ENCODE measurements around the gene MSI2.

Gene MSI2

GRCh38 chr17:57665696-57666095, 409.4 kb downstream of the MSI2 start:
- DNase-seq (ENCODE audit: low read depth) = no peak

DNA sequence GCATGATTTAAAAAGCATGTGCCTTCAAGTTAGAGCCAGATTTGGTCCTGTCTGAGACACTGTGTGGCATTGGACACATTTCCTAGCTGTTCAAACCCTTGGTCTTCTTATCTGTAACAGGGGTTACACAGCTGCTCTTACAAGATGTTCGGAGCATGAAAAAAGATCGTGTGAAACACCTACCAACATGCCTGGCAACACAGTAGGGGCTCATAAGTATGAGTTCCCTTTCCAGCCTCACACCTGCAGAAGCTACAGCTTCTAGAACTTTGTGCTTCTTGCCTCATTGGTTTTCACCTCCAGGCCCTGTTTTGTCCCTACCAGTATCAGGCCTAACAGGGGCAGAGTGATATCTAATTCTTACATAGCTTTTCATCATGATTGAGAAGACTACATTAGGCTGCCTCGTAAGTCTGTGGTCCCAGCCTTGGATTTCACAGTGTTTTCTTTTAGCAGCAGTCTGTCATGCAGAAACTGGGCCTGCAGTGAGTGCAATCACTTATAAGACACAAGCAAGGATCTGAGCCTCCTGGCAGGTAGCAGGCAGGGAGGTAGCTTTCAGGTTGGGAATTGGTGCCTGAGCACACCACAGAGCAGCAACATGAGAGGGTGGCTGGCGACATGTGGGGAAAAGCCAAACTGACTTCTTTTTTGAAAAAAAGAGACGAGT, 410.0 kb downstream of the MSI2 start:
- DNase-seq (ENCODE audit: low read depth) = no peak

DNA sequence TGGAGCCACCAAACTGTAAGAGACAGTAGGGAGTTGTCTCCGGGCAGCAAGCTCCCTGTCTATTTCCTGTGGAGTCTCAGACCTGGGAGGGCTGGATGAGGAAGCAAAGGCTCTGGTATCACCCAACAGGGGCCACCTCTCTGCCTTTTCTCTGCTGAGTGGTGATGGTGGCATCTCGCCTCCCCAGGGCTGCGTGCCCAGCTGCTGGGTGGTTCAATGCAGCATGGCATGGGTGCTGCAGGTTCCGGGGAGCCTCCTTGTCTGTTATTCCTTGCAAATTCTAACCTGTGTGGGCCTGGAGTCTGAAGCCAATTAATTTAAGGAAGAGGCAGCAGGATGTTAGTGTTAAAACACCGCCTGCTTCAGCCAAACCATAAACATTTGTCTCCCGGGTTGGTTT, 410.6 kb downstream of the MSI2 start:
- no peak for DNase-seq (ENCODE audit: low read depth)

DNA sequence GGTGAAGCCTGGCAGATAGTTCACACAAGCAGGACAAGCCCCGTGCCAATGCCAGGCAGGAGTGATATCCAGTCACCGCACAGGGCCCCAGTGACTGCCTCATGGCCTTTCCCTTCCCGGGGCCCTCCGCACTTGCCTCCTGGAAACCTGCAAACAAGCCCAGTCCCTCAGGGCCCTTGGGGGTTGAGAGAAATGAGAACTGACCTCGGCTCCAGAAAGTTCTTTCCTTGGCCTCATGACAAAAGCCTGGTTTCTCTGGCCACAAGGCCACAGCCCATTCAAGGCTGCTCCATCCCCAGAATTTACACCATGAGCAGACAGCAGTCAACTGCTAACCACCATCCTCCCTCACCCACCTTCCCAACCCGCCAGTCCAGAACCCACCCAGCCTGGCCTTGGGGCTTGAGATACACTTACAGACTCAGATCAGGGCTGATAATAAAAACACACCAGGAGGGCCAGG, 411.2 kb downstream of the MSI2 start:
- DNase-seq (ENCODE audit: low read depth) = no peak

- no peak for DNase-seq (ENCODE audit: low read depth)
Observed at GRCh38 chr17:57668332-57668731, 412.0 kb downstream of the MSI2 start.

DNA sequence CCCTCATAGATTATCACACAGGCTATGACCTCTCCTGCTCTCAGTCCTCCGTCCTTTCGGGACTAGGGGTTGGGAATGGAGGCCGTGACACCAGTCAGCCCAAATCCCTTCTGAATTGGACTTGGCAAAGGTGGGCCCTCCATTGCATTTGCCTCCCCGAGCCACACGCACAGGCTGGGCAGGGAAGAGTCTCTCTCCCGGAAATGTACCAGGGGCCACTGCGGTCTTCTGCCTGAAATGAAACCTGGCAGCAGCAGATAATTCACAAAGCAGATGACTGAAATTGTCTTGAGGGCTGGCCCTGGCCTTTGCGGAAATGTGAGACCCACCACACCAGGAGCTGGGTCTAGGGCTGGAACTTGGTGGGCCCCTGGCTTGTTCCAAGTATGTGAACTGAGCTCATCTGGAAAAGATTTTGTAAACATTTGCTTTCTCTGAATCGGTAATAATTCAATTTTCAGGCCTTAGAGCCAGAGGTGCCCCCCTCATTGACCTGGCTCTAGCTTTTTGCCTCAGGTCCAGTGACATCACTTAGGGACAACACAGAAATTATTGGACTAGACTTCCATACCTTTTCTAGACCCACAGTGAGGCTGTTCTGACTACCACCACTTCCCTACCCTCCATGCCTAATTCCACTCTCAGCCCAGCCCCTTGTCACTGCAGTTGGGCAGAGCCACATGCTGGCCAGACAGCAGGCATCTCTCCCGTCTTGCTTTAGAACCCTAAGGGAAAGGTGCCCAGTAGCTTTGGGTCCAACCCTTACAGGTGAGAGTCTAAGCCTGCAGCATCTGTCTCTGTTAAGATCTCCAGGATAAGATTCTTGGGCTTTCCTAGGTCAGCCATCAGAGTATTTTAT, 413.6 kb downstream of the MSI2 start:
- no peak for DNase-seq (ENCODE audit: low read depth)

- DNase-seq (ENCODE audit: low read depth) = no peak
Observed at GRCh38 chr17:57670769-57671569, 414.6 kb downstream of the MSI2 start.

DNA sequence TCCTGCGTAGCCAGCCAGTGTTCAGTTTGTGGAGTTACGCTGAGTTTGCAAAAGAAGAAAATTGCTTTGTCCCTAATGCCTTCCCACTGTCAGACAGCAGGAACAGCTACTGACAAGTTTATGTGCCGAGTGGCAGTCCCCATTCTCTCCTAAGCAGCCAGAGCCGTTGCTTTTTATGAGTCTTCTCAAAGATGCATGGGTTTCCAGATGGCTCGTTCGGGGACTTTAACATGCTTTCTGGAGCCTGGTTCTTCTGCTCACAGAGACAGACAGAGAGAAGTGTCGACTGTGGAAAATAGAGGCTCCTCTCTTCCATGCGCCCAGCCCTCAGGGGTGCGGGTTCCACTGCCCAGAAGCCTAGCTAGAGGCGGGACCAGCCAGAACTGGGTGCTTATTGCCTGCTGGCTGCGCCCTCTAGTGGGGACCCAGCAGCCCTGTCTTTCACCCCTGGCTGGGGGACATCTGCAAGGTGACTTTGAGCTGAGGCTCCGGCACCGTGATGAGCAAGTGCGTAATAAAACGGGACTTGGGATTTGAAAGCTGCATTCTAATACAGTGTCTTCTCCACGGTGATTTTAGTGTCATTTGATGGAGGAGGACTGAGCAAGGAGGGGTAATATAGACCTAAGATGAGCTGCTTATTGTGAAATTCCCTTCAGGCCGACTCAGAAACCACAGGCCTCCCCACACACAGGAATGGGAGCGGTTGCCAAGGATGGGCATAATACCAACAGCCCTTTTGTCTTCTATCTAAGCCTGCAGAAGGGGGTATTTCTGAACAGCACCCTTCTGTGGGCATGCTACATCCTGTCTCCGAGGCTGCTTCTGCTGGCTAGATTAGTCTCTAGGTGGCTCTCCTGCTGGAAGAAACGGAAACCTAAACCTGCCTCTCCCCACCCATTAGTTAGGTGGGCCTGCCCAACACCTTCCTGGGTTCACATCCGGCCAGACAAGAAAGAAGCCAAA, 415.6 kb downstream of the MSI2 start:
- DNase-seq (ENCODE audit: low read depth) = peak; percentile 22

DNA sequence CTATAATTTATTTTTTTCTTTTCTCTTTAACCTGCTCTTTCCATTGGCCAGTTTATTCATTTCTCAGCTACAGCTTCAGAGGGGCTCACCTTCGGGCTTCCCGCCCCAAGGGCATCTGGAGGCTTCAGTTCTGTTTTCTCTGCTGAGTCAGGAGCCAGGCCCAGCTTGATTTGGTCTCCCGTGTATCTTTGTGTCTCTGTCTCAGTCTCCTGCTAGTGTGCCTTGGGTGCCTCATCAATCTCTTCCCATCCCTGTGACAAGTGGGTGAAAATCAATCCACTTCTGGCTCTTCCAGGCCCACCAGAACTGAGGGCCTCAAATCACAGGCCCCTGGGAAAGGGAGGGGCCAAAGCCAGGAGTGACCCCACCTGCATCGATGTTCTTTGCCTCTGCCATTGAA, 416.6 kb downstream of the MSI2 start:
- DNase-seq (ENCODE audit: low read depth) = no peak

- DNase-seq (ENCODE audit: low read depth) = no peak
Observed at GRCh38 chr17:57674894-57675293, 418.6 kb downstream of the MSI2 start.

GRCh38 chr17:57675427-57676387, 419.4 kb downstream of the MSI2 start:
- DNase-seq (ENCODE audit: low read depth) = no peak

DNA sequence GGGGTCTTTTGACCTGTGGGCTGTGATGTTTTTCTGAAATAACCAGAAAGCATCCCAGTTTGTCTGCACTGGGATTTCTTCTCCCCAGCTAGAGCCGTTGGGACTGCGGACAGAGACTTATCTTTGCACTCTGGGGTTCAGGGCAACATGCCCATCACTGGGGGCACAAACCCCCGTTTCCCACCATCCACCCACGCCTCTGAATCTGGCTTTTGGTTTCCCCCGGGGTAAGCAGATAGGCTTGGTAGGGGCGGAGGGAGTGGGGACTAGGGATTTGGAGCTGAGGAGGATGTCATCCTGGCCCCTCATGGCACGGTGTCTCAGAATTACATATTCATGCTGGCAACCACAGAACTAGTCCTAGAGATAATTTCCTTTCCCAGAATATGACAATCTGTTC, 420.2 kb downstream of the MSI2 start:
- no peak for DNase-seq (ENCODE audit: low read depth)

DNA sequence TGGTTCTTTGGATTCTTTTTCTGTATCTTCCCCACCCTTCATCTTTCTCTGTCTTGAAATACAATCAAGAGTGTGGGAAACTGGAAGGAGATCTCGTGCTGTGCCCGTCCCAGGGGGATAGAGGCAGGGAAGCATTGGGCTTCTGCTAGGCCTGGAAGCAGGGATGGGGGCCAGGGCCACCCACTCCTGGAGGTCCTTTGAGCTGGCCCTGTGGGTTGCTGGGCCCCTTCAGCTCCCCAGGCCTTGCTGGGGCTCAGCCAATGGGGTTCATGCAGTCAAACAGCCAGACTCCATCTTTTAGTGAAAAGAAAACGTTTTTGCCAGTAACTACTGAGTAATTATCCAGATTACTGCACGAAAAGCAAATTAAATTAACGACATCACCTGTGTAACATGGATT, 421.0 kb downstream of the MSI2 start:
- DNase-seq (ENCODE audit: low read depth) = no peak

- DNase-seq (ENCODE audit: low read depth) = no peak
Observed at GRCh38 chr17:57677858-57678257, 421.5 kb downstream of the MSI2 start.

DNA sequence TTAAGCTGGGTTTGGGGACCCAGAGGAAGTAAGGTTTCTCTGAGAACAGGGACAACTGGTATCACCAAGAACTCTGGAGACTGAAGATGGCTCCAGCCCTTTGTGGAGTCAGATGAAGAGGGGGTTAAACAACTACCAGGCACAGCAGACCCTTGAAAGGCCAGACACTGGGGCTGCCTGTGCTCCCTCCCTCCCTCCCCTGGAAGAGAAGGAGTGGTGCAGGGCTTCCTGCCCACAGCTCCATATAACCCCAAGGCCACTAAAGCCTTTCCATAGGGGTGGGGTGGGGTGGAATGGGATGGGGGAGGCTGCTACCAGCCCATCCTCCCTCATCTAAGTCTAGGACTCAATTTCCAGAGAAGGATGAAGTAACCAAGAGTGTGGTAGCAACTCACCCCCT, 422.1 kb downstream of the MSI2 start:
- DNase-seq (ENCODE audit: low read depth) = no peak

DNA sequence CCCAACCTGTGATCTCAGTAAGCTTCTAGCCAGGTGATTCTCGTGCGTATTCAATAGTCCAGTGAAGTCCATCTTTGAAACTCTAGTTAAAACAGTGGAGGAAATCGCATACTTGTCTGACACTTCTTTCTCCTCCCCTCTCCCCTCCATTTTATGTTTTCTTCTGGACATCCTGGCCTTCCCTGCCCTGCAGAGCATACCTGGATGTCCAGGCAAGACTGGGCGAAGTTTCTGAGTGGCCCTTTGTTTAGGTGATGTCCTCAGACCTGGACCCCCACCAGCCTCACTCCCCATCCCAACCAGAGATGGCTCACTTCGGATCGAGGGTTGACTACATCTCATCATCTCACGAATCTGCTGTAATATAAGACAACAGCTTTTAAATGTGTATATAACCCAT, 423.0 kb downstream of the MSI2 start:
- DNase-seq (ENCODE audit: low read depth) = no peak

DNA sequence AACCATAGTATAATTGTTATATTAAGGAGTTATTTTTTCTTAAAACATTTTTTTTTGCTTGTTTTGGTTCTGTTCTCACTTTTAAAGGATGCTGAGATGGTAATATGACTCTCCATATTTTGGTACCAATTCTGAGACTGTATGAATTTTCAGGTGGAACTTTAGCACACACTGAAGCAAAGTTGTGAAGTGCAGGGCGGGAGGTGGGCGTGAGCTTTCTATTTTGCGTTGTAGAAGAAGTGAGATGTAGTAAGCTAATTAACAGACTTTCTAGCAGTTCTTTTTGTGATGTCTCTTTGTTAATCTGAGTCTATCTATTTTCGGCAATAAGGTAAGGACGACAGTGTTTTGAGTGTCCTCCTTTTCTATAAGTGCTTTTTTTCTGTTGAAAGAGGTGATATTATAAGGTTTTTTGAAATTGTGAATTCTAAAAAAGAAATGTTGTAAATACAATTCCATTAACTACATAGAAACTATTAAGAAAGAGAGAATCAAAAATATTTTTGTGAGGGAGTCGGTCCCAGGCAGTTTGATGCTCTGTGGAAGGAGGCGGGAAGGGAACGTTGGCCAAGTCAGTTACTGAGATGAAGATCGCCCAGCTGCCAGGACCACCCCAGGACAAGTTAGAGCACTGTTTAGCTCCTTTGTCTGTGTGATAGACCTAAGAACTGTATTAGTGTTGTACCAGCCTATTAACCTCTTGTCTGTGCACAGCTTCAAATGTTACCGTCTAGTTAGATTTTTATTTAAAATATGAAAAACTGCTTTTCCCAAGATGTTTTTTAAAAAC, 423.8 kb downstream of the MSI2 start:
- DNase-seq (ENCODE audit: low read depth) = no peak

DNA sequence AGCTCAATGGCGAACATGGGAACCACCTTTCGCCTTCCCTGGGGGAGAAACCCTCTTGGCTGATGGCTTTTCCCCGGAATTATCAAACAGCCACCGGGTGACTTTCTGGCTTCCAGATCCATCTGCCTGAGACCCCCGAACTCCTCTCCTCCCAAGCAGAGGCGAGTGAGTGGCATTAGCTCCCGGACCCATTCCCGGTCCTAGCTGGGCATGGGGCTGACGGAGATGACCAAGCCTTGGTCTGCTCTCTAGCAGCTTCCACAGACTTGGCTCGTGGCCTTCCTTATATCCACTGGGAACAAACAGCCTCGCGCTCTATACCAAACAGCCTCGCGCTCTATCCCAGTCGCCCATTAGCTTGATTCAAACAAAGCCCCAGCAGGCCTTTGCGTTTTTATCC, 426.4 kb downstream of the MSI2 start:
- no peak for DNase-seq (ENCODE audit: low read depth)

DNA sequence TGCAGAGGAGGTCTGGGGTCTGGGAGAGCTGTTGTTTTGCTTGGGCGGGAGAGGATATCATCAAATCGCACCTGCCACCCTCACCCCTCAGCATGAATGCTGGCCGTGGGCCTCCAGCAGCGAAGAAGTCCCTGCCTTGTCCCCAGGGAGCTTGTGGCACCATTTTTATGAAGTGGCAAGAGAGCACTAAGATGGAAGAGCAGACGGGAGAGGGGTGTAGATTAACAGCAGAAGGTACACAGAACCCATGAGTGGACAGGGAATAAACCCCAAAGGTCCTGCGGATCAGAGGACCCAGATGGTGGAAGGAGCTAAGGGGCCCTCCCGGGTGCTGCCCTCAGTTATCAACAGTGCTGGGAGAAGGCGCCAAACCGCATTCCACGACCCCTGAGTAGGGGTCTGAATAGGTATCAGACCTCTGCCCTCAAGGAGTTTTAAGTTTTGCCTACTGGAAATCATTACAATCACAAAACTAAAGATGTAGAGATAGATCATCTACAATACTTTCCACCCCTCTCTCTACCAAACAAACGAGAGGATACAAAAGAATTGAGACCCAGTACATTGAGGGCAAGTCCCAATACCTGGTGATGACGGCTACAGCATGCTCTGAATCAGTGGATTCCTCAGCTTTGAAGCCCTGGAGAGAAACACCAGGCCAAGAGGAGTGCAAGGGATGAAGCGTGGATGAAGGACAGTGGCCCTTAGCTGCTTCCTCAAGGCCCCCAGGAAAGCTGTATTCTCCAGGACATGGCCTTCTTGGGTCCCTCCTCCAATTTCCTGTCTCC, 428.6 kb downstream of the MSI2 start:
- no peak for DNase-seq (ENCODE audit: low read depth)
